Body of pancreas (tissue), 4 donors: ENCODE data around the gene GRK1.

Experiments used
- CTCF ChIP-seq, 7 experiments: fragments of 450-650 bp in 4 of 7; fragments of 200-600 bp in 3 of 7; sonication (generic) in 3 of 7; IDR thresholded peaks; one replicate each; pipeline ENCODE4 v1.5.1; 2016 to 2019; ENCODE audit warnings: antibody characterized with exemption in 7 of 7
- POLR2A ChIP-seq, 3 donors: fragments of 450-650 bp; IDR thresholded peaks; one replicate each; pipeline ENCODE4 v1.6.1; 2016; ENCODE audit warnings: antibody characterized with exemption in 3 of 3, mild to moderate bottlenecking in 2 of 3

- TF ChIP-seq CTCF (IDR thresholded peaks at IDR 0.05) (no peak), POLR2A (IDR thresholded peaks at IDR 0.05) (no peak)
Observed at GRCh38 chr13:113756441-113757097, 89.5 kb downstream of the GRK1 start.
